GM19099 (cell line): Measurements from ENCODE around the gene NARS2.

ENCODE experiments used
- POLR2A ChIP-seq: IDR thresholded peaks from 3 replicates; pipeline ENCODE4 v1.6.1; 2011; ENCODE audit warnings: low read depth; ENCODE audit not compliant: insufficient read length; ENCODE audit errors: extremely low read depth

NARS2 gene

DNA sequence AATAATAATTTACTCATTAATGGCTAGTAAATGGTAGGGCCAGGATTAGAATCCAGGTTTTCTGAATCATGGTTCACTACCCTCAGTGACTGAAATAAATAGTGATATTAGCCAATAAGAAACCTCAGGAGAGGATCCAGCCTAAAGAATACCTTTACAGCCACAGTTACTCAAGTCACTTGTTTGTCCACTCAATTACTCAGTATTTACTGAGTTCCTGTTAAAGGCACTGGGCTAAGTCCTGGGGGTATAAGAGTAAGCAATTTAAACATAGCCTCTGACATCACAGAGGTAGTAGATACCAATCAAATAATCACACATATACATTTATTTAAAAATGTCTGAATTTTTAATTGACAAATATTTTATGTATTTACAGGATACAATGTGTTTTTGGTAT is 100.2 kb downstream of the NARS2 start:
- no peak for TF ChIP-seq POLR2A

DNA sequence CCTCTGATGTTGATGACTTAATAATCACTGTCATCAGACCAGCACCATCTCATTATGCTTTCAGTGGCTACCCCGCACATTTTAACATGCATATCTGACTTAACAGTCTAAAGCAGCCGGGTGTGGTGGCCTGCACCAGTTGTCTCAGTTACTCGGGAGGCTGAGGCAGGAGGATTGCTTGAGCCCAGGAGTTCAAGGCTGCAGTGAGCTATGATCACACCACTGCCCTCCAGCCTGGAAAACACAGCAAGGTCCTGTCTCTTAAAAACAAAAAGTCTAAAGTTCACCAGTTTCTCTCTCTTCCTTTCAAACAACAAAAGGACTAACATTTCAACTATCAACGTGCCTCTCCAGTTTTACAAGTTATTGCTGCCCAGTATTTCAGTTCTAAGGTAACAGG is 101.8 kb downstream of the NARS2 start:
- TF ChIP-seq POLR2A, result no peak

DNA sequence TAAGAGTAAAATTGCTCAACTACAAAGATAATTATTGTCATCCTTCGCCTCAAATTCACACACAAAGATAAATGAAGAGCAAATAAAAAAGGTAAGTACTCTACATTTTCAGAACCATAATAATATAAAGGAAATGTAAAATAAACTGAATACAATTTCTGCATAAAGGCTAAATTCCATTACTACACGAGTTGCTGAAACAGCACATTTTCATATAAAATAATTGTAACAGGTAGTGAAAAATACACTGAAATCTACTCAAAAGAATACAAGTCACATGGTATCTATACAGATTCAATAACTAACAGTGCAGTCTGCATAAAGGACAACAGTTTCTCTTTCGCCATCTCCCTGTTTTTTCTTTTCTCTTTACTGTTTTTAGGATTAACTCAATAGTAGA is 102.3 kb downstream of the NARS2 start:
- no peak for TF ChIP-seq POLR2A

DNA sequence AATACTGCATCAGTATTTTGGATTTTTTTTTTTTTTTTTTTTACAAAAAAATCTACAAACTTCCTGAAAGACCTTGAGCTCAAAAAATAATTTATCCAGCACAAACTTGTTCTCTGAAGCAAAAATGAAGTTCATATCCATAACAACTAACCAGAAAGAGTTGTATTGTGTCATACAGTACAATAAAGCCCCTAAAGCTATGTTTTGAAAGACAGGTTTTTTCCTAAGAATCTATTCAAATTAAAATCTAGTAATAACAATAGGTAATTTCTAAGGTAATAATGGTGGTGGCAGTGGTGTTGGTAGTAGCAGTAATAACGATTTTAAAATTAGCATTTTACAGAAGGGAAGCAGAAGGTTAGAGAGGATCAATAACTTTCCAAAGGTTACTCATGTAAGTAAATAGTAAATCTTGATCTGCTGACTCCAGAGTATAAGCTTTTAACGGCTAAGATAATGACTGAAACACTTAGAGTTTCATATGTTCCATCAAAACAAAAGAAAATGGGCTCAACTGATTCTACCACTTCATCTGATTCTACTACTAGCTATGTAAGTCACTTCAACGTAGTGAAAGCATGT is 103.7 kb downstream of the NARS2 start:
- no peak for TF ChIP-seq POLR2A

DNA sequence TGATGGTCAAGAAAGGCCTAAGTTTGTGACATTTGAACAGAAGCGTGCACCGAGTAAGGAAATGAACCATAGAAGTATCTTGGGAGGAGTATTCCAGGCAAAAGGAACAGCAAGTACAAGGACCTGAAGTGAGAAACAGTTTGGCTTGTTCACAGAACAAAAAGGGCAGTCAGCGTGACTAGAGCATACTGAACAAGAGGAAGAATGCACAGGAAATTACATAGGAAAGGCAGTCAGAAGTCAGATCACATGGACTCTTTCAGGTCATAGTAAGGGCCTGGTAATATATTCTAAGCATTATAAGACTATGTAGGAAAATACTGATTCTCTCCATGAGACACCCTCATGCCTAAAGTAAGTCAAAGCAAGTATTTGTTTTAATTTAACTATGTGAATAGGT is 104.8 kb downstream of the NARS2 start:
- no peak for TF ChIP-seq POLR2A

DNA sequence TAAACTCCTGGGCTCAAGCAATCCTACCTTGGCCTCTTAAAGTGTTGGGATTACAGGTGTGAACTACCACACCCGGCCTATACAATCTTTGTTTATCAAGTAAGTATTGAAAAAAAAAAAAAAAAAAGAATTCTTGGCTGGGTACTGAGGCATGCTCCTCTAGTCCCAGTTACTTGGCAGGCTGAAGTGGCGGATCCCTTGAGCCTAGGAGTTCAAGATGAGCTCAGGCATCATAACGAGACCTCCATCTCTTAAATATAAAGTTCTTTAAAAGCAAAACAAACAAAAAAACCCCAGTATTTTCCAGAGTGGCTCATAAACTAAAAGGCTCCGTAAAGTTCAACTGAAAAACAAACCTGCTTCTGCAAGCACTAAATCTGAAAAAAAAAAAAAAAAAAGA is 106.7 kb downstream of the NARS2 start:
- no peak for TF ChIP-seq POLR2A

DNA sequence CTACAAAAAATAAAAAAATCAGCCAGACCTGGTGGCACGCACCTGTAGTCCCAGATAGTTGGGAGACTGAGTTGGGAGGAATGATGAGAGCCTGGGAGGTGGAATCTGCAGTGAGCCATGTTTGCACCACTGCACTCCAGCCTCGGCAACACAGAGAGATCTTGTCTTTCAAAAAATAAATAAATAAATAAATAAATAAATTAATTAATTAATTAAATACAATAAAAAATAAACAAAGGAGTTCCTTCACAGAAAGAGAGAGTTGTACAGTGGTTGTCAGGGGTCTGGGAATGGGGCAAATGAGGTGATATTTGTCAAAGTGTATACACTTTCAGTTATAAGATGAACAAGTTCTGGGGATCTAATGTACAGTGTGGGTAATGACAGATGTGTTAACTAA is 107.3 kb downstream of the NARS2 start:
- TF ChIP-seq POLR2A, result no peak

DNA sequence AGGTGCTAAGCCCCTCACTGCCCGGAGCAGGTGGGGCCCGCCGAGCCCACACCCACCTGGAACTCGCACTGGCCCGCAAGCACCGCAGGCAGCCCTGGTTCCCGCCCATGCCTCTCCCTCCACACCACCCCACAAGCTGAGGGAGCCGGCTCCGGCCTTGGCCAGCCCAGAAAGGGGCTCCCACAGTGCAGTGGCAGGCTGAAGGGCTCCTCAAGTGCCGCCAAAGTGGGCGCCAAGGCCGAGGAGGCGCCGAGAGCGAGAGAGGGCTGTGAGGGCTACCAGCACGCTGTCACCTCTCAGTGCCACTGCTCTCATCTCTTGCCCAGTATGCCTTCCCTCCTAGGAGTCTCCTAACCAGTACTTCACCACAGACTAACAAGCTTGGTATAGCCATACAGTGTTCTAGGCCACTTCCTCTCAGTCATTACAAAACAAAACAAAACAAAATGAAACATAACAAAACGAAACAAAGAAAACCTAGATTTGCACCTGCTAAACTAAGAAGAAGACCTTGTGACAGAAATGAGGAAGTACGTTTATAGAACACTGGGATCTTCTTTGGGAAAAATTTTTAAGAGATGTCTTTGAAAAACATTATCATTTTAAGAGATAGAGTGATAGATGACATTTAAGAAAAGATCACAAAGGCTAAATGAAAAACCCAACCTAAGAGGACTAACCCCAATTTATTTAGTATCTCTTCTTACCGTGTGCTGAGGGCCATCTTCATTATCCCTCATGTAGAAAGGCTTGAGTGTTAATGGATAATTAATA is 109.3 kb downstream of the NARS2 start:
- peak; percentile 41 for TF ChIP-seq POLR2A

DNA sequence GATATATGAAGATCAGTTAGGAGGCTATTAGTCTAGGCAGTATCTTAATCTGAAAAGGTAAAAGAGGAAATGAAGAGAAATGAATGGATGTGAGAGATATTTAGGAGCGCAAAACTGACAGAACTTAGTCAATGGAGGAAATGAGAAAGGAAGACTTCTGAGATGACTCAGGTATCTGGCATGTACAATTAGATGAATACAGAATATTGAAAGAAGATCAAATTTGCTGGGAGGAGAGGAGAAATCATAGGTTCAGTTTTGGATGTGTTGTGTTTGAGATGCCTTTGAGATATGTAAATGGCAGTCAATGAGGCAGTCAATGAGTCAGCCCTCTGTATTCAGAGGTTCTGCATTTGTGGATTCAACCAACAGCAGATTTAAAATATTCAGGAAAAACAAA is 114.2 kb downstream of the NARS2 start:
- no peak for TF ChIP-seq POLR2A

DNA sequence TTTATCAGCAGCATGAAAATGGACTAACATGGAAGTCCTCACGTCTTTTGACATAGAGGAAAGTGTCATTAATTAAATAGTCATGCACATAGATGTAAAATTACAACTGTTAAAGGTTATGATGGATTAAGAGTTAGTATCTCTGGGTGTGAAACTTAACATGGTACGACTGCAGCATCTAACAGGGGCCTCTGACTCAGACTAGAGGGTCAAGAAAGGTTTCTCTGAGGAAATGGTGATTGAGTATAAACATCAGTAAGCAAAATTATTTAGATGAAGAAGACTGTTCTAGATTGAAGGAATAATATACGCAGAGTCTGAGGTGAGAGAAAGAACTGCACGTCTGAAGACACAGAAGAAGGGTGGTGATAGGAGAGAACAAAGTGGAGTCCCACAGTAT is 114.9 kb downstream of the NARS2 start:
- no peak for TF ChIP-seq POLR2A

DNA sequence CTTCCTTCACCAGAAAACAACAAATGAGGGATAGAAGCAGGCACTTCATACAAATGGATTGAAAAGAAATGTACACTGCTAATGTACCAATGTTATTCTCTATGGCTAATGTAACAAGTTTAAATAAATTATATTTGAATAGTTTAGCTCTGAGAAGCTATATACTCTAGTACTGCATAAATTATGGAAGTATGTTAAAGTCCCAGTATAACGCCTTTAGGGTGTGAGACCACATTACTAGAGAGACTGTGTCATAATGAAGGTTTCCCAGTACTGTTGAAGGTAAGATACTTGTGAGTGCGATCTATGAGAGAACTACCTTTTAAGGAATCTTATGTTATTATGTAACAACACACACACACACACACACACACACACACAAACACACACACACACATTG is 117.2 kb downstream of the NARS2 start:
- TF ChIP-seq POLR2A, result no peak

DNA sequence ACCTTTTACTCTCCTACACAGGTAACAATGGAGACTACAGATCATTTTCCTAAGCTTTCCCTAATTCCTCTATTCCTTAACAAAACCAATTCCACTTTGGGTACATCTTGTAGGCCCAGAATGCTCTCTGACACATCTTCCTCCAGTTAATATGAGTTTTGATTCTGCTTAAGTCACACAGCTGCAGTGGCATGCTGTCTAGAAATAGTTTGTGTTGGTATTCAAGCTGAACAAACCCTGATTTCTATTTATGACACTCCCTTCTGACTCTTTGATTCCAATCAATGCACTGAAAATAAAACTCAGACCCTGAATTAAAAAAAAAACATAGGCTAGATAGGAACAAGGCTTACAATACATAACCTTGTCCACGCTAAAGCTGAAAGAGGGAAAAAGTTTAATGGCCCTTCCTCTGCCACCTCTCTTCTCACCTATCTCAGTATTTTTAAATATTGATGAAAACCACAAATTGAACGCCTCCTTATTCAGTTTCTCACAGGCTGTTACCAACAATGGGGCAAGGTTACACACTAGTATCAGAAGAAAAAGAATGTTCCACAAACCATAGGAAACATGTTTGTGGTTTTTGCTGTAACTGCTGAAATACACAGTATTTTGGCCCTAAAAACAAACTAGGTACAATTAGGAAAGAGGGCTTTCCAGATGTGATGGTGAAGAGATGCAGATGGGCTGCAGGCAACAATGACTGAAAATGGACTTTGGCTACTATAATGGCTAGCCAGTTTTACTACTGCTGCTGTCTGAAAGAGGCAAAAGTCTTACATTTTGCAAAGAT is 121.3 kb downstream of the NARS2 start:
- TF ChIP-seq POLR2A, result no peak

DNA sequence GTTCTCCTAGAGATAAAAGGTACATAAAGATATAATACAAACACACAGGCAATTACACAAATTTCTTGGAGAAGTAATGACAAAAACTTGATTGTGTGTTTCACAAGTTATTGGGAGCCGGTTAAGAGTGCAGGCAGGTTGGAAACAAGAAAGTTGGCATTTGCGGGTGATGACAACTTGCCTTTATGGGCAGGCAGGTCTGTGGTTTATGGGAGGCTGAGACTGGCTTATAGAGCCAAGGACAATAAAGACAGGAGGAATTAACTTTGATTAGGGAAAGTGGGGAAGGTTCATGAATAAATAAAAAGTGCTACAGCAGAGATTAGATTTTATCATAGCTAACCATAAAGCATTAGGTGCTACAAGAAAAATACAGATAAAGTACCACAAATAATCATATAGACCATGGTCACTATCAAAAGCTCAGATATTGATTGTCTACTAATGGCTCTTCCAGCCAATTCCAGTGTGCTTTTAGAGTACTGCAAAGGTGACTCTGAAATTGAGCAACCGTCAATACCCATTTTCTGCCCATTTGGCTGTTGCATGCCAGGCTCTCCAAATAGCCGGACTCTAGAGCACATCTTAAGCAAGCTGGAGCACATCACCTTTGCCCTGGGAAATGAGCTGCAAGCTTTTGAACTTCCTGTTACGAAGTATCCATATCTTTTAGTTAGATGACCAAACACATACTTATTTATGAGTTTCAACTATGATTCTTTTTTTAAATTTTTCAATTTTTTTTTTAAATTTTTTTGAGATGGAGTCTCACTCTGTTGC is 123.1 kb downstream of the NARS2 start:
- no peak for TF ChIP-seq POLR2A

DNA sequence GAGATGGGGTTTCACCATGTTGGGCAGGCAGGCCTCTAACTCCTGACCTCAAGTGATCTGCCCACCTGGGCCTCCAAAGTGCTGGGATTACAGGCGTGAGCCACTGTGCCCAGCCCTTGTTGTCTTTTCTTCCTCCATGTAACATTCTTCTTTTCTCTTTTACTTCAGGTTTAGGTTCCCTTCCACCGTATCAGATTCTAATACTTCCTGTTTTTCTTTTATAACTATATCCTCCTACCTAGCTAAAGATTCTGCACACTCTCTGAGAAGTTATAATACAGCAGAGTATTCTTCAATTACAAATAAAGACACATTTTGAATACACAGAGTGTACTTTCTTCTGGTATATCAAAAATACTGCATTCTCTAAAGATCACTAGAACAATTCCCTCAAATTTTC is 123.8 kb downstream of the NARS2 start:
- no peak for TF ChIP-seq POLR2A

DNA sequence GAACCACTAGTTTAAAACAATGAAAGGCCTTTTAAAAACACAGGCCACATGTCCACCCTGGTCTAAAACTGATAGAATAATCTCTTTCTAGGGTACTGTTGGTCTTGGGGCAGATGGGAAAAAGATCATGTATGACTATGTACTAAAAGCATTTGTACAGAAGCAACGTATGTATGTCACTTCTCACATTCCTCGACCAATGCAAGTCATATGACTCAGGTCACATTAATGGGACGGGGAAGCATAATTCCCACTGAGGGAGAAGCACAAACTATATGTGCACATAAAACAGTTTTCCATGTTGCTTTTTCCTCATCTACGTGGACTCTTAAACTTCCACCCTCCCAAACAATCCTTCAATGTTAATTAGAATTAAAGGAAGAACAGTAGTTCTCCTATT is 124.8 kb downstream of the NARS2 start:
- TF ChIP-seq POLR2A, result no peak

DNA sequence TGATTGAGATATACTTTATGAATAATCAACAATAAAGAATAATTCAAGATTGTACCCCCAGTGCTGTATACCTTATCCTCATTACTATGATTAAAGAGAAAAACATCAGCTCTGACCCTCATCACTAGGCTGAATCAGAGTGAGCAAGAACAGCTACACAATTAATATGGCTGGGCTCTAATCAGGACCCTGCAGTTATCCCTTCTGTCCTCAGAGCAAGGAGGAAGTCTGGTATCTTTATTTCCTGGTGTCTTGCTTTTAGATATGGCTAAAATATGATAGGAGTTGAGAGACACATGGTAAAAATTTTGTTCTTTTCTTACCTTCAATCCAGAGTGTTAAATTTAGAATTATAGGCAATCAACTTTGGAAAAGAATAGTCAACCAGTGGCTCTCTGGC is 128.5 kb downstream of the NARS2 start:
- TF ChIP-seq POLR2A, result no peak

DNA sequence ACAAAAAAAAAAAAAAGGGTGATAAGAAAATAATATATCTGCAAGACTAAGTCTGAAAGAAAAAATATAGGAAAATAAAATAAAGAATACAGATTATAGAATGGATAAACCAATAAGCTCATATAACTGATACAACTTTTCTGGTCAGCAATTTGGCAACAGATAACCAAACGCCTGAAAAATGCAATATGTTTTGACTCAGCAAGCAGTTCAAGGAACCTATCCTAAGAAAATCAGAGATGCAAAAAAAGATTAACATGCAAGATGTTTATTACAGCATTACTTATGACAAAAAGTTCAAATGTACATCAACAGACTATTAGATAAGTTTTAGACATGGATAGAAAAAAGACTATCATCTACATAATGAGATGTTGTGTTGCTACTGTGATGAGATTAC is 129.9 kb downstream of the NARS2 start:
- no peak for TF ChIP-seq POLR2A
